Osteoblast (primary cell): ENCODE results near the gene MNAT1. TPM values are rescaled to one million over a fixed set of nuclear protein-coding genes. Genes with fewer than 3 reads are reported as not detected.
A peak's percentile ranks its signal among the peaks of the same experiment; 100 is the strongest.

Experiments used
- DNase-seq: peaks from one replicate; pipeline ENCODE4 v3.0.0; 2011; ENCODE audit warnings: low spot score, mixed read lengths; ENCODE audit not compliant: insufficient read length; ENCODE audit errors: missing footprints
- H2AFZ ChIP-seq: 2 replicates; pipeline ENCODE4 v1.6.0; 2011; ENCODE audit warnings: mild to moderate bottlenecking, low read length
- H3K27ac ChIP-seq: 2 replicates; pipeline ENCODE4 v1.5.1; 2011; ENCODE audit warnings: mild to moderate bottlenecking, low read depth, low read length, moderate library complexity
- H3K27me3 ChIP-seq: 2 replicates; pipeline ENCODE4 v1.6.0; 2012; ENCODE audit warnings: mild to moderate bottlenecking, control low read depth, inconsistent platforms, low read length, moderate library complexity; ENCODE audit not compliant: insufficient read depth
- H3K36me3 ChIP-seq: 2 replicates; pipeline ENCODE4 v1.5.1; 2011; ENCODE audit warnings: mild to moderate bottlenecking, low read length, control low read depth, moderate library complexity; ENCODE audit not compliant: insufficient read depth
- H3K4me1 ChIP-seq: 2 replicates; pipeline ENCODE4 v1.5.1; 2011; ENCODE audit warnings: mild to moderate bottlenecking, low read length, control low read depth, moderate library complexity; ENCODE audit not compliant: insufficient read depth
- H3K4me2 ChIP-seq: 2 replicates; pipeline ENCODE4 v1.6.0; 2011; ENCODE audit warnings: mild to moderate bottlenecking, low read length; ENCODE audit not compliant: insufficient read depth
- H3K4me3 ChIP-seq: fragments of 200-600 bp; sonication (generic); 3 replicates; pipeline ENCODE4 v1.5.1; 2012; ENCODE audit warnings: mild to moderate bottlenecking, low read length, inconsistent platforms; ENCODE audit not compliant: insufficient read depth
- H3K79me2 ChIP-seq: 2 replicates; pipeline ENCODE4 v1.6.0; 2012; ENCODE audit warnings: mild to moderate bottlenecking, low read length, control low read depth, inconsistent platforms; ENCODE audit not compliant: insufficient read depth
- H3K9me3 ChIP-seq: 2 replicates; pipeline ENCODE4 v1.5.1; 2011; ENCODE audit warnings: low read depth, low read length, control low read depth
- H4K20me1 ChIP-seq: 2 replicates; pipeline ENCODE4 v1.6.0; 2012; ENCODE audit warnings: mild to moderate bottlenecking, low read length, control low read depth; ENCODE audit not compliant: insufficient read depth
- total RNA-seq: library from RNA; depleted of rRNA; stranded (reverse); fragments of >200 nt; gene quantifications from 2 replicates; pipeline ENCODE4 v1.2.3, GENCODE V29; 2012
- TF ChIP-seq, protein P1 (sequence below): IDR thresholded peaks from 2 replicates; pipeline ENCODE4 v1.5.1; 2011; ENCODE audit warnings: mild to moderate bottlenecking, low read depth, low read length, moderate library complexity; ENCODE audit errors: extremely low read depth

Gene MNAT1
- total RNA-seq, 1 donor = 51.4 TPM

DNA sequence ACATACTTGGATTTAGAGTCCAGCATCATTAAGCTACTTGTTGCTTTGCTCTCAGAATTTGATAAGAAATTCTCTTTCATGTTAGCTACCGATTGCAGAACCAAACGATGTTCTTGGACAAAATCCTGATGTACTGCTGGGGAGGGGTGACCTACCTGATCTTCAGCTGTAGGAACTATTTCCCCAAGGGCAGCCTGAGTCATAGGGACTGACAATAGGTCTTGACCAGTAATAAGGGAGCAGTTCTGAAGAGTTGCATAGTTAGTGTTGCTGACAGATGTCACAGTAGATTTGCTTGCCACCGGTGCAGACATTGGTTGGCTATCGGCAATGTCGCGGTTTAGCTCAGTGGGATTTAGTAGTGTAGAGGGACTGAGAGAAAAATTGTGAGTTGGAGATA, 21.0 kb upstream of the MNAT1 start:
- no peak for DNase-seq
- Histone ChIP-seq H3K79me2 (peaks cover 6% of the 10 kb centered on the region), H3K9me3 (no peaks in the 10 kb centered on the region), H3K36me3 (peaks cover 21% of the 10 kb centered on the region), H4K20me1 (no peaks in the 10 kb centered on the region), H3K4me1 (no peaks in the 10 kb centered on the region), H3K27ac (no peak overlapping the region), H3K4me2 (no peak overlapping the region), H2AFZ (no peak overlapping the region), H3K27me3 (no peaks in the 10 kb centered on the region), H3K4me3 (no peak overlapping the region)
- TF ChIP-seq, protein P1, sequence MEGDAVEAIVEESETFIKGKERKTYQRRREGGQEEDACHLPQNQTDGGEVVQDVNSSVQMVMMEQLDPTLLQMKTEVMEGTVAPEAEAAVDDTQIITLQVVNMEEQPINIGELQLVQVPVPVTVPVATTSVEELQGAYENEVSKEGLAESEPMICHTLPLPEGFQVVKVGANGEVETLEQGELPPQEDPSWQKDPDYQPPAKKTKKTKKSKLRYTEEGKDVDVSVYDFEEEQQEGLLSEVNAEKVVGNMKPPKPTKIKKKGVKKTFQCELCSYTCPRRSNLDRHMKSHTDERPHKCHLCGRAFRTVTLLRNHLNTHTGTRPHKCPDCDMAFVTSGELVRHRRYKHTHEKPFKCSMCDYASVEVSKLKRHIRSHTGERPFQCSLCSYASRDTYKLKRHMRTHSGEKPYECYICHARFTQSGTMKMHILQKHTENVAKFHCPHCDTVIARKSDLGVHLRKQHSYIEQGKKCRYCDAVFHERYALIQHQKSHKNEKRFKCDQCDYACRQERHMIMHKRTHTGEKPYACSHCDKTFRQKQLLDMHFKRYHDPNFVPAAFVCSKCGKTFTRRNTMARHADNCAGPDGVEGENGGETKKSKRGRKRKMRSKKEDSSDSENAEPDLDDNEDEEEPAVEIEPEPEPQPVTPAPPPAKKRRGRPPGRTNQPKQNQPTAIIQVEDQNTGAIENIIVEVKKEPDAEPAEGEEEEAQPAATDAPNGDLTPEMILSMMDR = no peak

DNA sequence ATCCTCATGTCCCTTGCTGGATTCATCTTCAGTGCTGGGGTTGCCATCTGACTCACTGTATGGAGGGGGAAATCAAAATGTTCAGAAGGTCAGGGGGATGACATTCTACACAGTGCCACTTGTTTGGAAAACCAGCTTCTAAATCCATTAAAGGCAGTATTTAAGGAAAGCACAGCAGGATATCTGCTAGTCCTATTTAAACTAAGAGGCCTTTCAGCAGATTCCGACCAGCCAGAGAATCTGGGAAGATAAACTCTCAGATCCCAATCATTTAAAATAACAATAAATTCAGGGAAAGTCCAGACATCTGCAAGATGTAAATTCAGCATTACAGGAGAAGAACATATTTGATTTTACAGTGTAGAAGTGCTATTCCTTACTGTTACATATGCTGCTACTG, 14.2 kb upstream of the MNAT1 start:
- Histone ChIP-seq H3K4me3 (peak overlapping the region; percentile 76), H3K9me3 (no peaks in the 10 kb centered on the region), H3K27me3 (no peaks in the 10 kb centered on the region), H3K4me2 (peak overlapping the region; percentile 74), H3K36me3 (peaks cover 22% of the 10 kb centered on the region), H3K79me2 (peaks cover 52% of the 10 kb centered on the region), H3K4me1 (peaks cover 8% of the 10 kb centered on the region), H4K20me1 (peaks cover 26% of the 10 kb centered on the region), H3K27ac (no peak overlapping the region), H2AFZ (no peak overlapping the region)
- TF ChIP-seq, protein P1 = no peak
- no peak for DNase-seq

DNA sequence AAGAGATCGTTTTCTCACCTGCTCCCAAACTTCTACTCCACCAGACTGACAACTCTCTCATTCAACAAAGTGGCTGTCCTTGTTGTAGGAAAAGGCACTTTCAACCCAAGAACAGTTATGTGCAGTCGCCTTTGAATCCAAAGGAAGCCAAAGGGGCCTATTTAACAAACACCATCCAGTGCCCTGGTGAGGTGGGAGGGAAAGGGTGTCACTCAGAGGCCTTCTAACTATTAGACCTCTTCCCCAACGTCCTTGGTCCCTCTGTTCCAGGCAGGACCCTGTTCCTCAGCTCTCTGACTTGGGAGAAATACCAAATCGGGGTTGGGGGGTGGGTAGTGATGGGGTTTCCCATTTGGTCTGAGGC, 13.6 kb upstream of the MNAT1 start:
- peaks cover 26% of the 10 kb centered on the region for H4K20me1 ChIP-seq
- H2AFZ ChIP-seq = peak overlapping the region; percentile 56
- TF ChIP-seq, protein P1 = no peak
- peak; percentile 59 for DNase-seq
- H3K27me3 ChIP-seq = no peaks in the 10 kb centered on the region
- peak overlapping the region; percentile 74 for H3K4me2 ChIP-seq
- peaks cover 52% of the 10 kb centered on the region for H3K79me2 ChIP-seq
- H3K36me3 ChIP-seq = peaks cover 22% of the 10 kb centered on the region
- peak overlapping the region; percentile 76 for H3K4me3 ChIP-seq
- no peaks in the 10 kb centered on the region for H3K9me3 ChIP-seq
- H3K27ac ChIP-seq = no peak overlapping the region
- H3K4me1 ChIP-seq = peaks cover 8% of the 10 kb centered on the region

DNA sequence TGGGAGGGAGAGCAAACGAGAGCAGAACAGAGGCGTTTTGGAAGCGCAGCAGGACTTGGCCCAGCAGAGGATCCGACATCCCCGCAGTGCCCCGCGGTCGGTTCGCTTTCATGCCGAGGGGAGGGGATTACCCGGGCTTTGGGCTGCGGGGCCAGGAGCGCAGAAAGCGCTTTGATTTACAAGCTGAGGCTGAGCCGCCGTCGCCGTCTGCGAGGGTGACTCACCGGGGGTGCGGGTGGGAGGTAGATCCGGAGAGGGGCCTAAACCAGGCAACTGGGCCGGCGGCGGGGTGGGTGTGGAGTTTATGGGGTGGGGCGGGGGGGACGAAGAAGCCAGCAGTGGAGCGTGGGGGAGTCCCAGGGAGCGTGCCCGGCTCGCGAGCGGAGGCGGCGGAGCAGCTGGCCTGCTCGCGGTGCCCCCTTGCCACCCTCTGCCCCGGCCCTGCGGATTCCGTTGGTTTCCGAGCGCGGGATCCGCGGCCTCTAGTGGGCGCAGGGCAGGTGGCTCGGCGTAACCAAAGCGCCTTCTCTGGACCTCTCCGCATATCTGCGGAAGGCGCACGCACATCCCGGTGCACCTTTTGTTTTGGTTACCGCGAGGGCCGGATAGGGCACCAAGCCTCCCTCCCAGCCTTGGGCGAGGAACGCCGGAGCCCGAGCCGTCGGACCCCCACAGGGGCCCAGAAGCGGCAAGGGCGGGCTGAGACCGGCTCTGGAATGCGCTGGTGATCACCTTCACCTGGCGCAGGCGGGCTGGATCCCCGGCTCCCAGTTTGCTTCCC, 13.0 kb upstream of the MNAT1 start:
- H3K79me2 ChIP-seq = peaks cover 52% of the 10 kb centered on the region
- peaks cover 8% of the 10 kb centered on the region for H3K4me1 ChIP-seq
- TF ChIP-seq, protein P1 = peak; percentile 28
- peak overlapping the region; percentile 76 for H3K4me3 ChIP-seq
- peaks cover 26% of the 10 kb centered on the region for H4K20me1 ChIP-seq
- H3K27me3 ChIP-seq = no peaks in the 10 kb centered on the region
- no peaks in the 10 kb centered on the region for H3K9me3 ChIP-seq
- peak overlapping the region; percentile 72 for H2AFZ ChIP-seq
- peak overlapping the region; percentile 41 for H3K27ac ChIP-seq
- peak overlapping the region; percentile 74 for H3K4me2 ChIP-seq
- DNase-seq = peak; percentile 85
- peaks cover 22% of the 10 kb centered on the region for H3K36me3 ChIP-seq
